ENCODE data around the gene NDUFAF5. TPM values are rescaled to one million over a fixed set of nuclear protein-coding genes. Genes with fewer than 3 reads are reported as not detected.

The NDUFAF5 gene
- total RNA-seq, 1 donor from 2014 or later = 20.7 TPM

GRCh38 chr20:13777171-13777601, 7.6 kb upstream of the NDUFAF5 start:
- no peak for DNase-seq

- no peak for DNase-seq
These were observed 6.0 kb upstream of the NDUFAF5 start for GRCh38 chr20:13778827-13779226.

- no peak for DNase-seq
These were observed 1.3 kb upstream of the NDUFAF5 start for GRCh38 chr20:13783528-13783927.

GRCh38 chr20:13784271-13784892, 446 bp upstream of the NDUFAF5 start:
- DNase-seq = no peak

GRCh38 chr20:13786143-13786828, 1.5 kb downstream of the NDUFAF5 start:
- DNase-seq = no peak

GRCh38 chr20:13788167-13788834, 3.5 kb downstream of the NDUFAF5 start:
- peak; percentile 17 for DNase-seq

GRCh38 chr20:13790708-13791107, 5.9 kb downstream of the NDUFAF5 start:
- no peak for DNase-seq

GRCh38 chr20:13791540-13792459, 7.0 kb downstream of the NDUFAF5 start:
- no peak for DNase-seq

GRCh38 chr20:13793001-13793400, 8.2 kb downstream of the NDUFAF5 start:
- DNase-seq = no peak

GRCh38 chr20:13794667-13795066, 9.8 kb downstream of the NDUFAF5 start:
- no peak for DNase-seq

- DNase-seq = no peak
These were observed 14.2 kb downstream of the NDUFAF5 start for GRCh38 chr20:13799040-13799439.

- DNase-seq = no peak
These were observed 15.1 kb downstream of the NDUFAF5 start for GRCh38 chr20:13799974-13800373.

GRCh38 chr20:13800728-13801134, 15.9 kb downstream of the NDUFAF5 start:
- peak; percentile 36 for DNase-seq

- DNase-seq = no peak
These were observed 24.5 kb downstream of the NDUFAF5 start for GRCh38 chr20:13809373-13809772.

GRCh38 chr20:13809855-13810254, 25.0 kb downstream of the NDUFAF5 start:
- no peak for DNase-seq

- DNase-seq = no peak
These were observed 25.6 kb downstream of the NDUFAF5 start for GRCh38 chr20:13810446-13810845.

- no peak for DNase-seq
These were observed 29.1 kb downstream of the NDUFAF5 start for GRCh38 chr20:13813910-13814309.

- no peak for DNase-seq
These were observed 29.8 kb downstream of the NDUFAF5 start for GRCh38 chr20:13814672-13815071.

GRCh38 chr20:13816757-13817156, 31.9 kb downstream of the NDUFAF5 start:
- DNase-seq = no peak

- no peak for DNase-seq
These were observed 32.5 kb downstream of the NDUFAF5 start for GRCh38 chr20:13817342-13817741.

- DNase-seq = no peak
These were observed 35.2 kb downstream of the NDUFAF5 start for GRCh38 chr20:13819885-13820645.

GRCh38 chr20:13821876-13822275, 37.0 kb downstream of the NDUFAF5 start:
- DNase-seq = no peak
